ENCODE measurements around the gene PPP1R7. TPM values are rescaled to one million over a fixed set of nuclear protein-coding genes. Genes with fewer than 3 reads are reported as not detected.

PPP1R7 gene
- polyA plus RNA-seq, 1 donor from 2014 or later = 59.3 TPM

- Histone ChIP-seq H2AFZ (ENCODE audit: low read depth, low read length) (no peak overlapping the region), H3K27ac (ENCODE audit: low read length) (no peak overlapping the region), H3K27me3 (ENCODE audit: insufficient read depth, low read depth, low read length) (no peaks in the 10 kb centered on the region), H4K20me1 (ENCODE audit: insufficient read depth) (no peaks in the 10 kb centered on the region), H3K4me2 (ENCODE audit: low read length) (no peak overlapping the region), H3K9me3 (ENCODE audit: low read length) (no peaks in the 10 kb centered on the region), H3K4me3 (ENCODE audit: low read length) (no peak overlapping the region), H3K9me2 (ENCODE audit: insufficient read depth, low read length) (no peaks in the 10 kb centered on the region), H3K9ac (ENCODE audit: low read length) (no peak overlapping the region), H3K79me2 (replicated peaks; ENCODE audit: insufficient read depth, low read length) (peaks cover 7% of the 10 kb centered on the region), H3F3A (ENCODE audit: insufficient read depth, low read length, poor library complexity, severe bottlenecking) (no peaks in the 10 kb centered on the region), H3K36me3 (ENCODE audit: insufficient read depth, low read length) (no peaks in the 10 kb centered on the region)
- TF ChIP-seq EZH2 (IDR thresholded peaks at IDR 0.05; ENCODE audit: borderline replicate concordance, insufficient read depth, low read length, poor library complexity, severe bottlenecking) = no peak
- no peak for TF ChIP-seq CTCF (IDR thresholded peaks at IDR 0.05; ENCODE audit: poor library complexity, severe bottlenecking)
- no peak for TF ChIP-seq TAF1 (IDR thresholded peaks at IDR 0.05; ENCODE audit: low read depth)
- TF ChIP-seq RAD21 (conservative IDR thresholded peaks at IDR 0.05) = no peak
- TF ChIP-seq SMC3 (conservative IDR thresholded peaks at IDR 0.05; ENCODE audit: poor library complexity) = no peak
- TF ChIP-seq REST (IDR thresholded peaks at IDR 0.05; ENCODE audit: borderline replicate concordance) = no peak
- TF ChIP-seq MXI1 (conservative IDR thresholded peaks at IDR 0.05; ENCODE audit: poor library complexity, severe bottlenecking) = no peak
- no peak for TF ChIP-seq EP300 (conservative IDR thresholded peaks at IDR 0.05; ENCODE audit: poor library complexity, severe bottlenecking)
- TF ChIP-seq POLR2AphosphoS5 (IDR thresholded peaks at IDR 0.05) = no peak
Measured at GRCh38 chr2:241154915-241155314, 4.6 kb downstream of the PPP1R7 start.

GRCh38 chr2:241155936-241156335, 5.7 kb downstream of the PPP1R7 start:
- Histone ChIP-seq H3K27me3 (ENCODE audit: insufficient read depth, low read depth, low read length) (no peaks in the 10 kb centered on the region), H3K9me2 (ENCODE audit: insufficient read depth, low read length) (no peaks in the 10 kb centered on the region), H3F3A (ENCODE audit: insufficient read depth, low read length, poor library complexity, severe bottlenecking) (no peaks in the 10 kb centered on the region), H3K4me3 (ENCODE audit: low read length) (no peak overlapping the region), H2AFZ (ENCODE audit: low read depth, low read length) (no peak overlapping the region), H3K4me2 (ENCODE audit: low read length) (no peak overlapping the region), H3K79me2 (replicated peaks; ENCODE audit: insufficient read depth, low read length) (peaks cover 3% of the 10 kb centered on the region), H3K9me3 (ENCODE audit: low read length) (no peaks in the 10 kb centered on the region), H4K20me1 (ENCODE audit: insufficient read depth) (no peaks in the 10 kb centered on the region), H3K36me3 (ENCODE audit: insufficient read depth, low read length) (no peaks in the 10 kb centered on the region), H3K9ac (ENCODE audit: low read length) (no peak overlapping the region), H3K27ac (ENCODE audit: low read length) (no peak overlapping the region)
- TF ChIP-seq TAF1 (IDR thresholded peaks at IDR 0.05; ENCODE audit: low read depth) = no peak

GRCh38 chr2:241156971-241157441, 6.7 kb downstream of the PPP1R7 start:
- Histone ChIP-seq H3K27me3 (ENCODE audit: insufficient read depth, low read depth, low read length) (no peaks in the 10 kb centered on the region), H3K9me3 (ENCODE audit: low read length) (no peaks in the 10 kb centered on the region), H3K9ac (ENCODE audit: low read length) (no peak overlapping the region), H3K9me2 (ENCODE audit: insufficient read depth, low read length) (no peaks in the 10 kb centered on the region), H4K20me1 (ENCODE audit: insufficient read depth) (no peaks in the 10 kb centered on the region), H3K36me3 (ENCODE audit: insufficient read depth, low read length) (no peaks in the 10 kb centered on the region), H3K4me3 (ENCODE audit: low read length) (no peak overlapping the region), H3K27ac (ENCODE audit: low read length) (no peak overlapping the region), H3F3A (ENCODE audit: insufficient read depth, low read length, poor library complexity, severe bottlenecking) (no peaks in the 10 kb centered on the region), H3K4me2 (ENCODE audit: low read length) (no peak overlapping the region), H3K79me2 (replicated peaks; ENCODE audit: insufficient read depth, low read length) (no peaks in the 10 kb centered on the region), H2AFZ (ENCODE audit: low read depth, low read length) (no peak overlapping the region)
- no peak for TF ChIP-seq CTCF (IDR thresholded peaks at IDR 0.05; ENCODE audit: poor library complexity, severe bottlenecking)
- TF ChIP-seq SMC3 (conservative IDR thresholded peaks at IDR 0.05; ENCODE audit: poor library complexity) = no peak
- TF ChIP-seq MXI1 (conservative IDR thresholded peaks at IDR 0.05; ENCODE audit: poor library complexity, severe bottlenecking) = no peak
- no peak for TF ChIP-seq POLR2AphosphoS5 (IDR thresholded peaks at IDR 0.05)
- no peak for TF ChIP-seq RAD21 (conservative IDR thresholded peaks at IDR 0.05)
- no peak for TF ChIP-seq EP300 (conservative IDR thresholded peaks at IDR 0.05; ENCODE audit: poor library complexity, severe bottlenecking)
- no peak for TF ChIP-seq TAF1 (IDR thresholded peaks at IDR 0.05; ENCODE audit: low read depth)
- no peak for TF ChIP-seq EZH2 (IDR thresholded peaks at IDR 0.05; ENCODE audit: borderline replicate concordance, insufficient read depth, low read length, poor library complexity, severe bottlenecking)
- TF ChIP-seq REST (IDR thresholded peaks at IDR 0.05; ENCODE audit: borderline replicate concordance) = no peak

Measured in neural cell (in vitro differentiated cells).